GM18498 (cell line): ENCODE data around the gene FGF6.

Source experiments
- ATAC-seq: cut with Tn5 transposase; IDR thresholded peaks from one replicate; pipeline ENCODE4 v1.9.1; 2021; ENCODE audit warnings: mild to moderate bottlenecking, moderate library complexity; ENCODE audit not compliant: unreplicated experiment

Gene FGF6

DNA sequence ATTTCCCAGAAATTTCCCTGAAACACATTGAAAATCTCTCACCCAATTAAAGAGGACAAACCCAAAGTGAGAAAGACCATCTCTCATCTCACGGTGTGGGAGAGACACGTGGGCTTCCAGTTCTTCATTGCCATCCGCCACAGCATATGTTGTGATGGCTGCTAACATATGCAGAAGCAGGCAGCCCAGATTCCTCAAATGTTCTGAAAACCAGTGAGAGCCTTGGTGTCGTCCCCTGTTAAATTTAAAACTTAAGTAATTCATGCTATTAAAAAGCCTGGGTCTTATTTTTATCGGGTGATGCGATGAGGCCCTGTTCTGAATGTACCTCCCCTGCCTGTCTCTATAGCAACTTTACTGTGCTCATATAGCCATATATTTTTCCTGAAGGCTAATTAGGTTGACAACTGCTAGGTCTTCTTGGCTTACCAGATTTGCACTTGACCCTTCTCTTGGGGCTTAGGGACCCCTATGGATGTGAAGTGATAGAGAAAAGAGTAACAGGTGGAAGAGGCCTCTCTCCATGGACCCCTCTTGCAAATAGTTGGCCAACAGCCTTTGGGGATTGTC, 2.8 kb upstream of the FGF6 start:
- ATAC-seq, result no peak

DNA sequence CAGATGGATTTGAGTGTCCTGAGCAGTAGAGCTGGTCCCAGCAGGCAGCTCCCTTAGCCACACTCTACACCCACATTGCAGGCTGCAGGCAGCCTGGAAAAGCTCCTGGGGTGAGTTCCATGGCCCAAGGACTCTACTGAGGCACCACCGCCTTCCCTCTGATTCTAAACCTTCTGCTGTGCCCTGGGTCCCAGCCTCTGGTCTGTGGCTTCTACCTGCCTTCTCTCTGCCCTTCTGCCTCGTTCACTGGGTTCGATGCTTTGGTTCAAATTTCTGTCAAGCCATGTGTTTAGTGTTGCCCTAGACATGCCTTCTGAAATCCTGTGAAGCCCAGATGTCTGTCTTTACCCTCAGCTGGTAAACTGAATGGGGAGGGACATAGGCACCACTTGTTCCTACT, 1.5 kb upstream of the FGF6 start:
- no peak for ATAC-seq

DNA sequence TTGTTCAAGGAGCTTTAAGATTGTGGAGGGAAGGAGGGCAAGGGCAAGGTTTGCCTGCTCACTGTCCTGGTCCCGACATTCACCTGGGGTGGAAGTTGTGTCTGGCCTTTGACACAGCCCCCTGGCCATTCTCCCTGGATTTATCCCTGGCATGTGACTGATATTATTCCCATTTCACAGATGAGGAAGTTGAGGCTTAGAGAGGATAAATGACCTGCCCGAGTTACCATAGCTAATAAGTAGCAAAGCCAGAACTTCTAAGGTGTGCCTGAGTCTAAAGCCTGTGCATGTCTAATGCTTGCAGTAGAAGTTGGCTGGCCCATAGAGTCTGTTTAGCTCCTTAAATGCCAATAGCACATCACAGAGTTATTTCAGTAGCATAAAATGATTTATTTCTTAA, 720 bp upstream of the FGF6 start:
- no peak for ATAC-seq

DNA sequence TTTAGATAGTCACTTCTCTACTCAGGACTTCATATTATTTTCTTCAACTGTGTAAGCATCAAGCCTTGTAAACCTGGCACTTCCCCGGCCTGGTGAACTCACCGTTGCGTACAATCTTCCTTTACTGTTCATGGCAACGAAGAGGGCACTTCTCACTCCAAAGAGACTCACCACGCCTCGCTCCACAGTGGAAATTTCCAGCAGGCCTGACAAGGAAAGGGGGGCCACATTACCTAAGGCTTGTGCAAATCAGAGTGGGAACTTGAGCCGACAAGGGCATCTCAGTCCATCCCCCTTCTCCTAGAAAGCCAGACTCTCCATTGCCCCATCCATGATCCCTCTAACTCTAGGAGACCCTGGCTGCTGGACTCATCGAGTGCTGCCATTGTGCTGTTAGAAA, 1.6 kb downstream of the FGF6 start:
- no peak for ATAC-seq

DNA sequence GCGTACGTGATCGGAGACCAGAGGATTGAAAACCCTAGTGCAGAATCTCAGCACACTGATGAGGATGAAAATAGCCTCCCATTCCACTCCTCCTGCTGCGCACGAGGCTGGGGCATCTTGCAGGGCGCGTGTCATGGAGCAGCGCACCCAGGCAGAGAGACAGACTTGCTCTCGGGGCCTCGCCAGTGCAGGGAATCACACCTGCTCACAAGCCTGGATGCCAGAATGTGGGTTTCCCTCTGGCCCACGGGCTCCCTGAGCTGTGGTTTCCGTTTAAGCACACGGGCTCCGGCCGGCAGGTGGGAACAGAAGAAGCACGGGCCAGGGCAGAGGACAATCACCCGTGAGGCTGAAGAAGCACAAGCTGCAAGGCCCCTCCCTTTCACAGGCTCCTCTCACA, 2.0 kb downstream of the FGF6 start:
- no peak for ATAC-seq

DNA sequence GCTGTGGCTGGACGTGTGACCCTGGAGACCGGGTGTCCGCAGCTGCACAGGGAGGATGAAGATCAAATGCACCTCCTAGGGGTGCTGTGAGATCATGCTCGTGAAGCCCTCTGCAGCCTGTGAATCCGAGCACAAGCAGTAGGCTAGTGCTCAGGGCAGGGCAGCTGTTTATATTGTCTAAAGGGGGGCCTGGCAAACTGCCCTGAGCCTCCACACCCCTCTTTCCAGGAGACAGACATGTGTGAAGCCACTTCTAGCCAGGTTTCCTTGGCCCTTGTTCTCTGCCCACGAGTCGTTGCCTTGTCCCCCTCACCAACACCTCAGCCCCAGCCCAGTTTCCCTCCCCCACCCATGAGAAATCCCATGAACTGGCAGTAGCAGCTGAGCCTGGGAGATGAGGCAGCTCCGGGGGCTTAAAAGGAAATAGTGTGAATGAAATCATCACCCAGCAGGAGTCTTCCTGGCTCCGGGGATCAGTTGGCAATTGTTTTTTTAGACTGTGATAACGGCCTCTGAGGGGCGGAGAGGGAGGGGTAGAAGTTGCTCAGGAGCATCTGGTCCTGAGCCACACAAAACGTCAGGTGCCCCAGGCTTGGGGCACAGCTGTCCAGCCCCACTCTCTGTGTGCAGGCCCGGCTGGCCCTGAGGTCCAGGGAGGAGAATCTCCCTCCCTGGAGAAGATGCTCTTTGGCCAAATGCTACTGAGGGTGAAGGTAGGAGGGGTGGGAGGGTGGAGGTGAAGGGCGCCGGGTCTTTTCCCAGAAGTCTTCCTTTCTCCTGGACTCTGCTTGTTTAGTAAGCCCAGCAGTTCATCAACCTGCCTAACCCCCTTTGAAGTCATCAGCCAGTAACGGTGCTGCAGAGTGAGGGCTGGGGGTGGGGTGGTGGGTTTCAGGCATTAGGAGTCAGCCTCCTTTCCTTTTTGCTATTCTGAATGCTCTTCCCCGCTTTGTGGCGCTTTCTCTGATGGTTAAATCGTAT, 4.0 kb downstream of the FGF6 start:
- ATAC-seq, result no peak

DNA sequence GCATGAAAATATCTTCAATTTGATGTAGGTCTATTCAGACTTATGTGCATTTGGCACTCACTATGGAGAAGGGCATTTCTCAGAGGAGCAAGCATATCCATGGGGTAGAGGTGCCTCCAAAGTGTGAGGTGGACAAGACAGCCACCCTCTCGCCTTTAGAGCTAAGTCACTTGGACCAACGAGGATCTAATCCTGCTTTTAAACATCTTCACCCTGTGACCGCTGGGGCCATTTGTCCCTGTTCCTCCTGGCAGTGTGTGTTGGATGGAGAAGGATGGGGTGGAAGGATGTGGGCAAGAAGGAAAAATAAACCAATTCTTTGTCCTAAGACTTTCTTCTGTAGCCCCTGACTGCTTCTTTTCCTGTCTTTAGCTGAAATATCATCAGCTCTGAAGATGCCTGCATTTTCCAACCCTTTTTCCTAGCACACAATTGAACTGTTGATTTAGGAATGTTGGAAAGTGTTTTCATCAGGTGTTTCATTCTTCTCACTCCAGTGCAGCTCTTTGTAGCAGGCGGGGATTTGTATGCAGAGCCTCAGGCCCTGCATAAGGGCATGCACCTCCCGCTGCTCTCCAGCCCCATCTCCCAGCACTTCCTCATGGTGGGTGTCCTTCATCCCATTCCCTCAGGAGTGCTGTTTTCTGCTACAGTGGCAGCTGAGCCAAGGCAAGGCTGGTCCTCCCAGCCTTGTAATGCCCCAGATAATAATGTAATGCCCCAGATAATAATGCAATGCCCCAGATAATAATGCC, 5.3 kb downstream of the FGF6 start:
- no peak for ATAC-seq

DNA sequence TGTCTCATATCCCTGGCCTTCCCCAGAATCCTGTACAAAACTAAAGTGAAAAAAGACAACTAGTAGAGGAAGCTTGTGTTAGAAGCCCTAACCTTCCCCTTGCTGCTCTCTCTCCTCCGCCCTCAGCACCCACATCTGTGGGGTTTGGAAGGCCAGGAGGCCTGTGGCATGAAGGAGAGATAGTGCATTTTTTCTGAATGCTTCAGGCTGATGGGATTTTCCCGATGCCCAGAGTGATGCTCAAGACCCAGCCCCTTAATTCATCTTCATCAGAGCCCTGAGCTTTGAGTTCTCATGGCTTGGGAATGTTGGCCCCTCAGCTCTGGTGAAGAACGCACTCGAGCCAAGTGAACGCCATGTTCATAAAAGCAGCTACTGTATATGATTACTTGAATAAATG, 5.9 kb downstream of the FGF6 start:
- no peak for ATAC-seq

DNA sequence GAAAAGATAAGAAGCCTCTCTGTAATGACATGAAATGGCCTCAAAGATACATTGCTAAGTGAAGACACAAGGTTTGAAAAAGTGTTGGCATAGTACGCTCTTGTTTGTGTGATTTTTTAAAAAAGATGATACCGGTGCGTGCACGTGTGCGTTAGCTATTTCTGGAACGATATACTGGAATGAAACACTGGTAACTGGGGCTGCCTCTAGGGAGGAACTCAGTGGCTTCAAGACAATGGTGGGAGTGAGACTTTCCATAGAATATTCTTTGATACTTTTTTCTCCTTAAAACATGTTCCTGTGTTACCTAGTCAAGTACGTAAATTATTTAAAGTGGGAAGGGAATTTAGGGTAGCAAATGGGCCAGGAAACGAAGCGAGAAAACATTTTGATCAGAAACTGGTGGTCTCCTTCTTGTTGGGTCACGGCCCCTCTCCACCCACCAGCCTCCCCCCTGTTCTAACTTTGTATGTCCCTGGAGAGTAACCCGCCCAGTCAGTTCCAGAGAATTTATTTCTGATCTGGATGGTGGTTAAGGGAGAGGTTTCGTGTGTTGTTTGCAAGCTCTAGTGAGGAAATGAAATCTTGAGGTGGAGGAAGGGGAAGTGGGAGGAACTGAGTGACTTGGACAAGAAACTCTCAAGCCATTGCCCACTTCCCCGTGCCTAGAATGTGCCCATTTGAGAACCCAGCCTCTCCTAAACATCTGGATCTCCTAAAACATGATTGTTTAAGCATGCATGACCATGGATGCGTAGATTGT, 6.6 kb downstream of the FGF6 start:
- ATAC-seq, result no peak

DNA sequence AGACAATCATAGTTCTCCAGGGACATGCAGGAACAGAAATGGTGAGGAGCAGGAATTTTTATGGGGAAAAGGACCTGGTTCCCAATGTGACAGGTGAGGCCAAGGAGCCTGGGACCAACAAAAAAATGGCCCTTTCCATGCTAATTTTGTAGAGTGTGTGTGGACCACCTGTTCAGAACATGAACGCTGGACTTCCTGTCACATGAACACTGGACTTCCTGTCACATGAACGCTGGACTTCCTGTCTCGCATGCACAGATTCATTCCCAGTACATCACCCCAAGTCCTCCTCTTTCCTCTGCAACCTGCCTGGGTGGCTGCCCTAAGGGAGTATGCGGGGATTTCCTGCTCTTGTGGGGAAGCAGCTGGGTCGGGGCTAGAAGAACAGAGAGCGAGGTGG, 10.1 kb downstream of the FGF6 start:
- ATAC-seq, result no peak

DNA sequence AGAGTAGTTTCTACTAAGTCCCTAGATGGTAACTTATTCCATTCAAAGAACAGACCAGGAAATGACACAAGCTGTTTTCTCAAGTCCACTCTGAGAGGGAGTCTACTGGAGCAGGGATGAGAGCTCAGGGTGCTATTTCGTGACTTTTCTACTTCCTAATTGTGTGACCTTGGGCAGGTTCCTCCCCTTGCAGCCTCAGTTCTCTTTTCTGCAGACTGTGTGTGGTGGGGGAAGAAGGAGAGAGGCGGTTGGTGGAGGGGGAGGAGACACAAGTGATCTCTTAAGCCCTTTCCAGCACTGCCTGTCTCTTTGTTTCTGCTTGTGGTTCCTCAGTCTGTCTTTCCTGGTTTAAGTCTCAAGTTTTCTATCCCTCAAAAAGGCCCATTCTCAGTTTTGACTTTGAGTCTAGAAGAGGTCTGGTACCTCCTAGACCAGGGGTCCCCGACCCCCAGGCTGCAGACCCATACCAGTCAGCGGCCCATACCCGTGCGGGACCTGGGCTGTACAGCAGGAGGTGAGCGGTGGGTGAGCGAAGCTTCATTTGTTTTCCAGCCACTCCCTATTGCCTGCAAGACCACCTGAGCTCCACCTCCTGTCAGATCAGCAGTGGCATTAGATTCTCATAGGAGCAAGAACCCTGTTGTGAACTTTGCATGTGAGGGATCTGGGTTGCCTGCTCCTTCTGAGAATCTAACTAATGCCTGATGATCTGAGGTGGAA, 10.7 kb downstream of the FGF6 start:
- ATAC-seq, result no peak

DNA sequence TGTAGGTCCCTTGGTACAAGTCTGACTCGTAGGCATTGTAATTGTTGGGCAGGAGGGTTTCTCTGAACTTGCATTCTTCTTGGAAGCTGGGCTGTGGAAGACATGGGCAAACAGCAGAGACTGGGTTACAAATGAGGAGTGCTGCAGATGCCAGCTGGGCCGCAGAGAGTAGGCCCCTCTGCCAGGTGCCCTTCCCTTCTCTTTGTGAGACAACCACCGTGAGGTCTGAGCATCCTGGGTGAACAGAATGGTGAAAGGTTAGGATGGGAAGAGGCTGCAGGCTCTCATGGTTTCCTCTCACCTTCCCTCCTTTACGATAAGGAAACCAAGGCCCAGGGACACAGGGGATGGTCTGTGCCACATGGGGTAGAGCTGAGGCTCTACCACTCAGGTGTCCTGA, 11.3 kb downstream of the FGF6 start:
- no peak for ATAC-seq

DNA sequence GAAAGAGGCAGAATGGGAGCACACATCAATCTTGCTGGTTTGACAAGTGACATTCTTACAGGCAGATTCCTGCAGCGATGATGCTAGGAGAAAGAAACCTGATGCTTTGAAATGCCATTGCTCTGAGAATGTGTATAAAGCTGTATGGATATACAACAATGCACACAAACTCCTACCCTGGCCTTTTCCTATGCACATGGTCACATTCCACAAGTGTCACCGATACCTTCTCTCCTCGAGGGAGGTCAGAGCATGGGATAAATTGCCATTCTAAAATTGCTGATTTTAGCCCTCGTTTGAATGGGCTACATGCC, 11.9 kb downstream of the FGF6 start:
- ATAC-seq, result no peak

DNA sequence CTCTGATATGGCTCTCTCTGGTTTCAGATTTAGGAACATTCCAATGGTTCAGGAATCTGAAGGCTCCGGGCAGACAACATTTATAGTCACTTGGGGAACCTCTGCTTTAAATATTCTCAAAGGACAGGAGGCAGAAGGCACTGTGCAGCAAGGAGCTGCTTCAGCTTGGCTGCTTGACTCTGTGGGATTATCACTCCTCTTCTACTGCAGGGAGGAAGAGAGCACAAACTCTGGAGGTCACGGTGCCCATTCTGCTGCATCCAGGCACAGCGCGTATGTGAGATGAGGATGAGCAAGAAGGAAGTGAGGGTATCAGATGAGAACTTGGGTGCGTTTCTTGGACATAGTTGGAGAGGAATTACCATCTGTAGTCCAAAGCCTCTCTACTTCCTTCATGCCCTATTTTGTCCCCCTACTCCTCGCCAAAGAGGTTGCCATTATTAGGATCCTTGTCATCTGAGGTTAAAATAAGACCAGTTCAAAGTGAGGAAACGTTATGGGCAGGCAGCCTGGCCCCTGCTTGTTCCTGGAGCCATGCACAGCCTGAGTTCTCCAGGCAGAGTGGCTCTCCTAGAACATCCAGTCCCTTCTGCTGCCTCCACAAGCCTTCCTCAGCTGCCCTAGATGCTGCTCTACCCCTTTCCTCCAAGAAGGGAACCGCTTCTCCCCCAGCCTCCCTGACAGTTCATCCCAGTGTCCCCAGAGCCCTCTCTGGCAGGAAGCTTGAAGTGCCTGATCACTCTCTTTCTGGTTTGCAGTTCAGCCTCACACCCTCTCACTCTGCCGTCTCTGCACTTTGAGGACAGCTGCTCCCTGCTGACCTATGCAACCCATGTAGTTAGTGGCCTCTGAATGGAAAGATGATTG, 12.5 kb downstream of the FGF6 start:
- ATAC-seq, result no peak

DNA sequence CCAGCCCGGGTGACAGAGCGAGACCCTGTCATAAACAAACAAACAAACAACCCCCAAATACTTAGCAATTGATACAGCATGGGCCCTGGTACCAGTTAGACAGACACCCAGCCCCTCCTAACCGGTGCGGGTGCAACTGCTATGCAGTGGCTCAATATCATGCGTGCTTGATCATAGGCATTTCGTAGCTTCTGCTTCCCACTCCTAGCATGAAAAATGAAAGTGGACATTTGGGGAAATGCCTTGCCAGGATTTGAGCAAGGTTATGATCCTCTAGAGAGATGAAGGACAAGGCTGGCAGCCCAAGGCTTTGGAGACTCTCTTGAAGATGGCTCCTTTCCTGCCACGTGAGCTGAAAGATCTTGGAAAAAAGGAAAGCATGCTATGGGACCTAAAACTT, 13.7 kb downstream of the FGF6 start:
- no peak for ATAC-seq

DNA sequence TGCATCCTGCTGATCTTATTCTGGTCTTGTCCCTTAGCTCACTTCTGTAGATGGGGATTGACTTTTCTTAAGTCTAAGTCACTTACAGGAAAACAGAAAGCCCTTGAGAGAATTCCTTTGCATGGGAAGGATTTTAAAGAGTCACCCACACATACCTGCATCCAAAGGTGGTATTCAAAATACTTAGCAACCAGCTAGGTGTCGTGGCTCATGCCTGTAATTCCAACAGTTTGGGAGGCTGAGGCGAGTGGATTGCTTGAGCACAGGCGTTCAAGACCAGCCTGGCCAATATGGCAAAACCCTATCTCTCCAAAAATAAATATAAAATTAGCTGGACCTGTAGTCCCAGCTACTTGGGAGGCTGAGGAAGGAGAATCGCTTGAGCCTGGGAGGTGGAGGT, 14.2 kb downstream of the FGF6 start:
- ATAC-seq, result no peak

DNA sequence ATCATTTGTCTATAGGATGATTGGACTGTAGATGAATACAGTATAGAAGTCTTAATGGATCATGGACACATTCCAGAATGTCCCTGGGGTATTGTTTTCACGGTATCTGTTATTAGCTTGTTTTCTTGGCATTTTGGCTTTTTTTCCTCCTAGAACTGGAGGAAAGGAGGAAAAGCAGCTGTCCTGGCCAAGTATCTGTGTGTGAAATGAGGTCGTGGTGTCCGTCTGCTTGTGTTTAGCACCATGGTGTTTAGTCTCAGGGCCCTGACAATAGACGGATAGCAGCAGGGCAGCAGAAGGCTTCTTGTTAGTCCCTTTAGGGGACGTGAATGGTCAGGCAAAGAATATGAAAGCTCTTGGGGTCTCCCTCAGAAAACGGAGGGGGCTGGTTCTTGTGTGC, 21.2 kb downstream of the FGF6 start:
- no peak for ATAC-seq

DNA sequence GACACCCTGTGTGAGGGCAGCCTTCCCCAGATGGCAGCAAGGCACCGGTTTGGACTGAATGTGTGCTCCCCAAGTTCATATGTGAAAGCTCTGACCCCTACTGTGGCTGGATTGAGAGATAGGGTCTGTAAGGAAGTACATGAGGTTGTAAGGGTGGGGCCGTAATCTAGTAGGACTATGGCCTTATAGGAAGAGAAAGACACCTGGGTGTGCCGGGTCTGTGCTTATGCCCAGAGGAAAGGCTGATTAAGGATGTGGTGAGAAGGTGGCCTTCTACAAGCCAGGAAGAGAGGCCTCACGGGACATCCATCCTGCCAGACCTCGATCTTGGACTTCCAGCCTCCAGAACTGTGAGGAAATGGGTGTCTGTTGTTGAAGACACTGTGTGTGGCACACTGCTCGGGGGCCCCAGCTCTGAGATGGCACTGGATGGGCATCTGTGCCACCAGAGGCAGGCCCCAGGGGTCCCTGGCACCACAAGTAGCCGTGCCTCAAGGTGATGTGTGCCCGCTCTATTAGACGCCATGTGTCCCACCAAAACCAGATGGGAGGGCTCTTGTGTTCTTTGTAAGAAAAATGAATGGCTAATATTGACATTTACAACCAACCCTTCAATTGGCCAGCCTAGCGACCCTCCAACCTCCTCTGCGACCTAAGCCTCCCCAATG, 22.0 kb downstream of the FGF6 start:
- ATAC-seq, result no peak

DNA sequence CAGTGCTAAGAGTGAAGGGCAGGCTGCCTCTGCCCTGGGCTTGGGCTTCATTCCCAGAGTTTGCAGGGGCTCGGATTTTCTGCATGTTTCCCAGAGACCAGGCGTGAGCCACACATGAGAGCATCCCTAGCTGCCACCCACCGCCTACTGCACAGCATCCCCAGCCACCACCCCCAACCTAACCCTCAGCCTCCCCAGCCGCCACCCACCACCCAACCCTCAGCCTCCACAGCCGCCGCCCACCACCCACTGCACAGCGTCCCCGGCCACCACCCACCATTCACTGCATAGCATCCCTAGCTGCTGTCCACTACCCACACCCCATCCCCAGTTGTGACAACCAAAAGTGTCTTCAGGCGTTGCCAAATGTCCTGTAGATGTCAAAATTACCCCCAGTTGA, 22.6 kb downstream of the FGF6 start:
- ATAC-seq, result no peak
